Ishikawa (cell line): Measurements from ENCODE around the gene ECM2.

Experiments used
- CEBPB ChIP-seq: IDR thresholded peaks from 2 replicates; pipeline ENCODE4 v1.6.1; 2012
- NFIC ChIP-seq: IDR thresholded peaks from 2 replicates; pipeline ENCODE4 v1.6.1; 2012
- TAF1 ChIP-seq: IDR thresholded peaks from 2 replicates; pipeline ENCODE4 v1.6.1; 2012; ENCODE audit warnings: low read depth, mild to moderate bottlenecking
- TCF12 ChIP-seq: IDR thresholded peaks from 2 replicates; pipeline ENCODE4 v1.6.1; 2012; ENCODE audit warnings: low read depth
- YY1 ChIP-seq: IDR thresholded peaks from 2 replicates; pipeline ENCODE4 v1.6.1; 2012; ENCODE audit warnings: low read depth
- ZBTB7A ChIP-seq: IDR thresholded peaks from 2 replicates; pipeline ENCODE4 v1.6.1; 2012; ENCODE audit warnings: low read depth
- TF ChIP-seq, protein P1 (sequence below): IDR thresholded peaks from 2 replicates; pipeline ENCODE4 v1.6.1; 2012
- TF ChIP-seq, protein P2 (sequence below): IDR thresholded peaks from 2 replicates; pipeline ENCODE4 v1.6.1; 2012; ENCODE audit warnings: low read depth, mild to moderate bottlenecking
- TF ChIP-seq, protein P3 (sequence below): IDR thresholded peaks from 2 replicates; pipeline ENCODE4 v1.6.1; 2012

DNA sequence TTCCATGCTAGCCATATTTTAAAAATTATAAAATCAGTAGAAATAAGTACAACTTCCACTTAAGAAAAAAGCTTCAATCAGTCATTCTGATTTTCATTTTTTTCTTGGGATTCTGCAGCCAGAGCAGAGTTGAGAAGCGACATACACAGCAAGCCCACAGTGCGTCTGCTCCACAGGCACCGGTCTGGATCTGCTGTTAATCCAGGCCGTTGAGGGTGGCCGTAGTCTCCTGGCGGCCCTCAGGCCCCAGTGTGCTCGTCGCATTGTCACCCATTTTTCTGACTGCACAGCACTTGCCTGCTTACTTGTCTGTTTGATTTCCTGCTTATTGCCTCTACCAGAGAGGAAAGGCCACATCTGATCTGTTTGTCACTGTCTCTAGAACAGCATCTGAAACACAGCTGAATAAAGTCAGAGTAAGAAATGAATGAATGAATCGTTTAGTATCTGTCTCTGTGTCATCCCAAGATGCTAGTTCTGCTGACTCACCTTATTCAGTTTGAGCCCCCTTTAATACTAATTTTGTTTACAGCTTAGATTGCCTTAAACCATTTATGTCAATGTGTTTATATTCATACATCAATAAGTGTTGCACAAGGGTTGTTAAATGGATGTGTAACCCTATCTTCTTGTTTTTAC, 41.9 kb downstream of the ECM2 start:
- TF ChIP-seq, protein P1, sequence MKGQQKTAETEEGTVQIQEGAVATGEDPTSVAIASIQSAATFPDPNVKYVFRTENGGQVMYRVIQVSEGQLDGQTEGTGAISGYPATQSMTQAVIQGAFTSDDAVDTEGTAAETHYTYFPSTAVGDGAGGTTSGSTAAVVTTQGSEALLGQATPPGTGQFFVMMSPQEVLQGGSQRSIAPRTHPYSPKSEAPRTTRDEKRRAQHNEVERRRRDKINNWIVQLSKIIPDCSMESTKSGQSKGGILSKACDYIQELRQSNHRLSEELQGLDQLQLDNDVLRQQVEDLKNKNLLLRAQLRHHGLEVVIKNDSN = no peak
- TF ChIP-seq, protein P2, sequence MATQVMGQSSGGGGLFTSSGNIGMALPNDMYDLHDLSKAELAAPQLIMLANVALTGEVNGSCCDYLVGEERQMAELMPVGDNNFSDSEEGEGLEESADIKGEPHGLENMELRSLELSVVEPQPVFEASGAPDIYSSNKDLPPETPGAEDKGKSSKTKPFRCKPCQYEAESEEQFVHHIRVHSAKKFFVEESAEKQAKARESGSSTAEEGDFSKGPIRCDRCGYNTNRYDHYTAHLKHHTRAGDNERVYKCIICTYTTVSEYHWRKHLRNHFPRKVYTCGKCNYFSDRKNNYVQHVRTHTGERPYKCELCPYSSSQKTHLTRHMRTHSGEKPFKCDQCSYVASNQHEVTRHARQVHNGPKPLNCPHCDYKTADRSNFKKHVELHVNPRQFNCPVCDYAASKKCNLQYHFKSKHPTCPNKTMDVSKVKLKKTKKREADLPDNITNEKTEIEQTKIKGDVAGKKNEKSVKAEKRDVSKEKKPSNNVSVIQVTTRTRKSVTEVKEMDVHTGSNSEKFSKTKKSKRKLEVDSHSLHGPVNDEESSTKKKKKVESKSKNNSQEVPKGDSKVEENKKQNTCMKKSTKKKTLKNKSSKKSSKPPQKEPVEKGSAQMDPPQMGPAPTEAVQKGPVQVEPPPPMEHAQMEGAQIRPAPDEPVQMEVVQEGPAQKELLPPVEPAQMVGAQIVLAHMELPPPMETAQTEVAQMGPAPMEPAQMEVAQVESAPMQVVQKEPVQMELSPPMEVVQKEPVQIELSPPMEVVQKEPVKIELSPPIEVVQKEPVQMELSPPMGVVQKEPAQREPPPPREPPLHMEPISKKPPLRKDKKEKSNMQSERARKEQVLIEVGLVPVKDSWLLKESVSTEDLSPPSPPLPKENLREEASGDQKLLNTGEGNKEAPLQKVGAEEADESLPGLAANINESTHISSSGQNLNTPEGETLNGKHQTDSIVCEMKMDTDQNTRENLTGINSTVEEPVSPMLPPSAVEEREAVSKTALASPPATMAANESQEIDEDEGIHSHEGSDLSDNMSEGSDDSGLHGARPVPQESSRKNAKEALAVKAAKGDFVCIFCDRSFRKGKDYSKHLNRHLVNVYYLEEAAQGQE = no peak
- TF ChIP-seq, protein P3, sequence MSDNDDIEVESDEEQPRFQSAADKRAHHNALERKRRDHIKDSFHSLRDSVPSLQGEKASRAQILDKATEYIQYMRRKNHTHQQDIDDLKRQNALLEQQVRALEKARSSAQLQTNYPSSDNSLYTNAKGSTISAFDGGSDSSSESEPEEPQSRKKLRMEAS = no peak
- no peak for TF ChIP-seq TAF1
- no peak for TF ChIP-seq ZBTB7A
- no peak for TF ChIP-seq NFIC
- TF ChIP-seq CEBPB = no peak
- no peak for TF ChIP-seq YY1
- no peak for TF ChIP-seq TCF12
